ENCODE measurements around the gene EMP1.

The EMP1 gene, protein sequence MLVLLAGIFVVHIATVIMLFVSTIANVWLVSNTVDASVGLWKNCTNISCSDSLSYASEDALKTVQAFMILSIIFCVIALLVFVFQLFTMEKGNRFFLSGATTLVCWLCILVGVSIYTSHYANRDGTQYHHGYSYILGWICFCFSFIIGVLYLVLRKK

DNA sequence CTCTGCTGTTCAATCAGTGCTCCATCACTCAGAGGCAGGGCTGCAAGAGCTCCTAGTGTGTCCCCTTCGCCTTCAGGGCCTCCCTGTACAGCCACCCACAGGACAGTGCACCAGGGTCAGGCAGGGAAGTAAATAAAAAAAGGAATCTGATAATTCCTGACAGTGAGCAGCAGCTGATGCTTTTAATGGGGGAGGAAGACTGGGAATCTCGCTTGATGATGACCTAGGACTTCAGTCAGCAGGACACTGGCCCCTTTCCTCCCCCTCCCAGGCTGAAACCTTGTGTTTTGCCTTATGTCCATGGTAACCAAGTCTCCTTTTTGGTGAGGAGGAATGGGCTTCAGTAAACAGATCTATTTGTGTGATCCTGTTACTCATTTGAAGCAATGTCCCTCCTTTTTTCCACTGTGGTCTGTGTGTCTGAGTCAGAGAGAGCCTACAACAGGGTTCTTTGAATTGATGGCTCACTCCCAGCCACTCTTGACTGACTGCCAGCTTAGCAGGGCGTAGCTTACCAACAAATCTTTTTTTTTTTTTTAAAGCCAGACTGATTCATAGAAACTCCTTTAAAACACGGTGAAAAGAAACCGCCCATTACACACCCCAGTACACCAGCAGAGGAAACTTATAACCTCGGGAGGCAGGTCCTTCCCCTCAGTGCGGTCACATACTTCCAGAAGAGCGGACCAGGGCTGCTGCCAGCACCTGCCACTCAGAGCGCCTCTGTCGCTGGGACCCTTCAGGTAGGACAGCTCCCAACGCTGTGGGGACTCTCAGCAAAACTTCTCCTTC lies at the start of gene EMP1:
EMP1 (plus strand) TSS at position 597 of the 792 bp plus-strand sequence. CDS start 14,785 bp downstream, outside the sequence.
- peak; percentile 31 to 63 for DNase-seq (ENCODE audit: low read depth in 2 of 2)

GRCh38 chr12:13147688-13148484 lies 48.6 kb upstream of the EMP1 start:
- DNase-seq (ENCODE audit: low read depth in 2 of 2) = no peak

- no peak for DNase-seq (ENCODE audit: low read depth in 2 of 2)
Observed at GRCh38 chr12:13148485-13148847, 48.1 kb upstream of the EMP1 start.

- DNase-seq (ENCODE audit: low read depth in 2 of 2) = no peak
Observed at GRCh38 chr12:13149411-13149810, 47.1 kb upstream of the EMP1 start.

DNA sequence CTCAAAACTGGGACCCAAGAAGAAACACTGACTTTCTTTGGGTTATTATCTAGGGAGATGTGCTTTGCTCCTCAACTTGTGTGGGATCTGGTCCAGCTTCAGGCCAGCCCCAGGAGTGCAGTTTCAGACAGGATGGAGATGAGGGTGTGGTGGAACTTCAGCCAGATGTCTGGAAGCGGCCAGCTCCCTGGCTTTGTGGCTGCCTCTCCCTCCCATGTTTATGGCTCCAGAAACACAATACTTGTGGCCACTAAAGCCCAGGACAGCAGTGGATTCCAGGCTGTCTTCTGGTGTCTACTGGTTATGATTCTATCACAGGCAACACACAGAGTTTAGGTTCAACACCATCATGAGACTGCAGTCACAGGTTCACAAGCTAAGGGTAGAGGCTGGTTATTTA lies 44.2 kb upstream of the EMP1 start:
- DNase-seq (ENCODE audit: low read depth in 2 of 2) = no peak

DNA sequence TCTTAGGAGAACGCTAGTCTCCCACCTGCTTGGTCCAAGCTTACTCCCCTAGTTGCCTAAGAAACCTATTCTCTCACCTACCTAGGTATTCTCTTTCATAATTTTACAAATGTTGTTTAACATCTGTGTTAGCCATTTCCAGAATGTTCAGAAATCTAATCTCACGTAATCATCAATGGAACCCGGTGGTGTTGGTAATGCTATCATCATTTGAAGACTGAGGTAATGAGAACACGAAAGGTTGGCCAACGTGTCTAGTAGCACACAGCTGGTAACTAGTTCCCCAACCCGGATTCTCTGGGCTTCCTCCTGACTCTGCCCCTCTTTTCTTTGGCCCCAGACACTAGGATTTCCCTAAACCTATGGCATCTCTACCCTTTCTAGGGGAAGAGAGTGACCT lies 43.8 kb upstream of the EMP1 start:
- DNase-seq (ENCODE audit: low read depth in 2 of 2) = no peak

- no peak for DNase-seq (ENCODE audit: low read depth in 2 of 2)
Observed at GRCh38 chr12:13153180-13153579, 43.3 kb upstream of the EMP1 start.

GRCh38 chr12:13154027-13154538 lies 42.4 kb upstream of the EMP1 start:
- DNase-seq (ENCODE audit: low read depth in 2 of 2) = no peak

- no peak for DNase-seq (ENCODE audit: low read depth in 2 of 2)
Observed at GRCh38 chr12:13154831-13155230, 41.7 kb upstream of the EMP1 start.

GRCh38 chr12:13156277-13156676 lies 40.2 kb upstream of the EMP1 start:
- no peak for DNase-seq (ENCODE audit: low read depth in 2 of 2)

DNA sequence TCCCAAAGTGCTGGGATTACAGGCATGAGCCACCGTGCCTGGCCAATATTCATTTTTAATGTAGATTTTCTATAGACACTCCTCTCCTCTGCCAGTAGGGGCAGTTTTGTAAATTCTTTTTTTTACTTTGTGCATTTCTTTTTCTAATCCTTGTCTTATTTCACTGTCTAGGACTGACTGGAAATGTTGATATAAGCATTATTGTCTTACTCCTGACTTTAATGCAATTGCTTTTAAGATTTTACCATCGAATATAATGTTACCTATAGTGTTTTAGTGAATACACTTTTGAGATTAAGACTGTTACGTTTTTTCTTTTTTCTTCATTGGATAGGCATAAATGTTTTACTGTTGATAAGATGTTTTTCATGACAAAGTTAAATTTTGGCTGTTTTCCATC lies 35.4 kb upstream of the EMP1 start:
- no peak for DNase-seq (ENCODE audit: low read depth in 2 of 2)

DNA sequence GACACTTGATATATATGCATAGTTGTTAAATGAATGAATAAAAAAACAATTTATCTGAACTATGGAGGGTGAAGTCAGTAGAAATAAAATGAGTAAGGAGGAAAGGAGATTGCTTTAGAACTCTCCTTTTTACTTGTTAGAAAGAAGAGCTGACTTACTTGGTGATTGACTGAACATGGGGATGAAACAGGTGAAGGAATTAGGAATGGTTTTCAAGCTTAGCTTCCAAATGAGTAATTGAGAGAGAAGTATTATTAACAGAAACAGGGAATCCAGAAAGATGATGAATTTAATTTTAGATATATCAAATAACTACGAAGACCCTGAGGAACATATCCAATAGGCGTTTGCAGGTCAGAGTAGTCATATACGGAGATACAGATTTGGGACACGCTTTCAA lies 33.6 kb upstream of the EMP1 start:
- DNase-seq (ENCODE audit: low read depth in 2 of 2) = no peak

GRCh38 chr12:13163868-13164635 lies 32.5 kb upstream of the EMP1 start:
- no peak for DNase-seq (ENCODE audit: low read depth in 2 of 2)

DNA sequence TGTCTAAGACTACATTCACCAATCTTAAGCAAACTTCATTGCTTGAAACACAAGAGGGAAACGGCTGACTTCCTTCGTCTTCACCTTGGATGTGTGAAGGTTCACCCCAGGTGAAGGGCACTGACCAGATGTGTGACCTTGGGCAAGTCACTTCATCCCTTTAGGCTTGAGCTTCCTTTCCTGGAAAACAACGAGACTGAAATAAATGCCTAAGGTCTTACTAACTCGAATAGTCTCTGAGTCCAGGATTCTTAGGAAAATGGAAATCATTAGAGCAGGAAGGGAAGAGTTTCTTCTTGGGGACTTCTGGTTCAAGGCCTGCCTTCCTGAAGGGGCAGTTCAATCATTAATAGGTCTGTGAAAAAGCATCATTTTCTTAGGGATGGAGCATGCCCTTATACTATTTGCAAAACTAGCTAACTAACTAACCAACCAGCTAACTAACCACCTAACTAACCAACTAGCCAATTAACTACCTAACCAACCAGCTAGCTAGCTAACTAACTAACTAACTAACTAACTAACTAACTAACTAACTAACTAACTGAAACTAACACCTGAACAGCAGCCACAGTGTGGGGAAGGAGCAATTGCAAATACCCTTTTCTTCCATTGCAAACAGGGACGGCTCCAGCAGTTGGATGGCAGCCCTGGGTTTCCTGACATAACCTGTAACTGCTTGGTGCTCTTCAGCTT lies 31.5 kb upstream of the EMP1 start:
- DNase-seq (ENCODE audit: low read depth in 2 of 2) = no peak

DNA sequence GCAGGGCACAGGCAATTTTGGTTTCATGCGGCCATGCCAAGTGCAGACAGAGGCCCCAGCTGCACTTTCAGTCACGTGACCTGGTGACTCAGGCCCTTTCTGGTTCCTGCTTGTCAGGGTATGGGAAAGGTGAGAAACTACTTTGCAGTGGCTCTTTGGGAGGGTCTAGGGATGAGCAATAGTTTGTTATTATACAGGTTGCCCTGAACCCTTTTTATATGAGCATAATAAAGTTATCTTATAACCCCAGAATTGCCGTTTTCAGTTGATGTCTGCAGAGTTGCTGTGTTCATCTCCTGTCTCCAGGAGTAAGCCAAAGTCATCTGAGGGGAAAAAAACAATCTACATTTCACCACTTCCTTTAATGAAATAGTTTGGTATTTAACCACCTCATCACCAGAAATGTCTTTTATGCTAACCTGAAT lies 30.9 kb upstream of the EMP1 start:
- peak; percentile 38 to 63 for DNase-seq (ENCODE audit: low read depth in 2 of 2)

GRCh38 chr12:13167226-13167625 lies 29.3 kb upstream of the EMP1 start:
- no peak for DNase-seq (ENCODE audit: low read depth in 2 of 2)

DNA sequence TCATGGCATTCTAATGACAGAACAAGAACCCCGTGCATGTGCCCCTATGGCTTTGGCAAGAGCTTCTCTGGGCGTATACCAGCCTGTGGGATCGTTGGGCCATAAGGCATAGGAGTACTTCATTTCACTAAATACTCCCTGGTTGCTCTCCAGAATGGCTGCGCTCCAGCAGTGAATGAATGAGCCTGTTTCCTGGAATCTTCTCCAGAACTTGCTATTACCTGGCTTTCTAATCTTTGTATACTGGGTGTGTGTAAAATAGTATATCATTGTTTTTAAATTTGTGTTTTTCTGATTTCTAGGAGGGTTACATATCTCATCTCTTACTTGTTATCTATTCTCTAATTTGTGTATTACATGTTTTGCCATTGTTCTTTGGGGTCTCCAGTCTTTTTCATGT lies 28.6 kb upstream of the EMP1 start:
- no peak for DNase-seq (ENCODE audit: low read depth in 2 of 2)

GRCh38 chr12:13169272-13169671 lies 27.3 kb upstream of the EMP1 start:
- DNase-seq (ENCODE audit: low read depth in 2 of 2) = no peak

DNA sequence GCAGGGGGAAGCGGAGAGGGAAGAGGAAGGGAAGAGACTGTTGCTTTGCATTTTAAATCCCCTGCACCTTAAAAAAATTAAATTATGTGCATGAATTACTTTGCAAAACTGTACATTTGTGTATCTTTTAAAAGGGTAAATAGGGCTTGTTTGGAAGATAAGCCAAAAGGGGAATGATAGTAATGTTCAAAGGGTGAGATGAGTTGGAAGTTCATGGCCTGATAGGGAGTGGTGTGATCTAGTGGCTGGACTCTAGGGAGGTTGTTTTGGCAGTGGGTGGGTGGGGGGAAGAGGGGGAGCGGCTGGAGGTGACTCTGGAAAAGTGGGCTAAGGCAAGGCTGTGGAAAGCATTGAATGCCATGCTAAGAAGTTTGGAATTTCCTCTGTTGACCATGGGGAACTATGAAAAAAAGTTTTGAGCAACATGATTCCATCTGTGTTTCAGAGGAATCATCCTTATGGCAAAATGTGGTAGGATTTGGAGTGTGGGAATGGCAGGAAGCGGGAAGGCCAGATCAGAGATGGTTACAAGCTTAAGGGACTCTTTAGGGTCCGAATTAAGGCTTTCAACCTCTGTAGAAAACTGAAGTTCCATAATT lies 25.5 kb upstream of the EMP1 start:
- no peak for DNase-seq (ENCODE audit: low read depth in 2 of 2)

DNA sequence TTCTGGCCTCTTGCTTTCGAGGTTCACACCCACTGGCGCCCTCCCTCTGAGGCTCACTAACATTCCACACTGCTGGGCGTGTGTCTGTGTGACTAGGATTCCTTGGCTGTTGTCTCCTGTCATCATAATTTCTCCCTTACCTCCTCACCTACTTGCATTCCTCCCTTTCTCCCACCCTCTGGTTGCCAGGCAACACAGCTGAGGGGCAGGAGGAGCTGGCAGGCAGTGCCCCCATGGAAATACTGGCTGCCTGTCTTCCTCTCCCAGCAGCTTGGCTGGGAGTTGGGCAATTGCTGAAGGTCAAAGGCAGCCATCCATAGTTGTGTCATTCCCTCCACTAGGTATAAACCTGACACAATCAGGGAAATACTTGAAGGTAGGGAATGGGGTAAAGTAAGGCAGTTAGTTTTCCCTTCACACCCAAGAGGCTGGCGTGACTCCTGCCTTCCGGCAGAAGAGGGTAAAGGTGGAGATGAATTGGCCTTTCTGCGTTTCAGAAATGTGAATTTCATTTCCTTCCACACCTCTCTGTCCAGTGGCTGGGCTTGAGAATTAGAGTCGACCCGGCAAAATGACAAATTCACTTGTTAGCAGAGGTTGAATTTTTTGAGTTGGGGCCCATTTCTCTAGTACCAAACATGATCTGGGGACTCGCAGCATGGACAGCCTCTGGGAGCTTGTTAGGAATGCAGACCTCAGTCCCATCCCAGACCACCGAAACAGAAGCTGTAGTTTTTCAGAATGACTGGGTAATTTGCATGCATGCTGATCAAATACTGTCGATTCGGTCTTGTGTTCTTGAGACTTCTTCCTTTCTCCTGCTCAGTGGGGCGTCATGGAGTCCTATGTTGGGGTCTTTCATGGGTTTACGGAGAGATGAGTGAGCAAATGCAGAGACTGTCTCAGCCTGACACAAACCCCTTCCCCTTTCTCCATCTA lies 24.3 kb upstream of the EMP1 start:
- DNase-seq (ENCODE audit: low read depth in 2 of 2) = no peak

Measured in stimulated activated CD4-positive, alpha-beta T cell treated with anti-CD3 and anti-CD28 coated beads, Interleukin-1b, Interleukin-23, amount 100 ng/mL, for 4 hours (primary cell).